Measurements from ENCODE around the gene NDC1. TPM values are rescaled to one million over a fixed set of nuclear protein-coding genes. Genes with fewer than 3 reads are reported as not detected.
"Not testable (repeated sequence)": the region's sequence is repeated elsewhere in the genome, so short reads cannot be mapped to it uniquely, and the experiment has no call there.

NDC1 gene
- total RNA-seq, 4 donors from 2014 or later = 1.1 to 11.1 (median 8.0) TPM

GRCh38 chr1:53766194-53766742, 71.8 kb downstream of the NDC1 start:
- WGBS, 2 donors (ENCODE audit: low coverage in 1 of 2) = 83 to 92% methylated on average over 3 of the region's 3 CpGs
- intact Hi-C loops (cut with DNase I; ENCODE audit: low total_unique reads) (no loop called here), in situ Hi-C loops (cut with MboI; ENCODE audit: low pct_ligation_motif_present in 1 of 4, low pct_unique_long_range_greater_than_20kb in 1 of 4, low sequenced_read_pairs in 3 of 4) (loop anchor here in 2 of 4 donors (25.0 kb wide), 2 partner anchors 279 to 479 kb away; no protein-coding TSS in a partner anchor)
- Histone ChIP-seq H3K9me3 (no peaks in the 10 kb centered on the region), H3K27ac (no peak overlapping the region), H3K27me3 (no peaks in the 10 kb centered on the region), H3K4me3 (no peak overlapping the region), H3K4me1 (no peaks in the 10 kb centered on the region), H3K36me3 (no peaks in the 10 kb centered on the region)
- no peak for DNase-seq
- TF ChIP-seq POLR2AphosphoS5 (IDR thresholded peaks at IDR 0.05) (no peak), POLR2A (IDR thresholded peaks at IDR 0.05) (no peak)

- 70 to 86% methylated on average over 1 of the region's 1 CpG for WGBS, 2 donors (ENCODE audit: low coverage in 1 of 2)
- no peak for DNase-seq
- Histone ChIP-seq H3K36me3 (no peaks in the 10 kb centered on the region), H3K4me3 (no peak overlapping the region), H3K27ac (no peak overlapping the region), H3K27me3 (no peaks in the 10 kb centered on the region), H3K4me1 (no peaks in the 10 kb centered on the region), H3K9me3 (no peaks in the 10 kb centered on the region)
- TF ChIP-seq EP300 (IDR thresholded peaks at IDR 0.05; ENCODE audit: low read depth) (no peak), CTCF (IDR thresholded peaks at IDR 0.05) (no peak), POLR2AphosphoS5 (IDR thresholded peaks at IDR 0.05) (no peak), POLR2A (IDR thresholded peaks at IDR 0.05) (no peak)
- intact Hi-C loops (cut with DNase I; ENCODE audit: low total_unique reads) = no loop called here
- in situ Hi-C loops (cut with MboI; ENCODE audit: low pct_ligation_motif_present in 1 of 4, low pct_unique_long_range_greater_than_20kb in 1 of 4, low sequenced_read_pairs in 3 of 4) = loop anchor here in 2 of 4 donors (25.0 kb wide), 2 partner anchors 278 to 478 kb away; no protein-coding TSS in a partner anchor
These were observed 72.4 kb downstream of the NDC1 start for GRCh38 chr1:53765657-53766056.

- H3K27ac ChIP-seq = no peak overlapping the region
- no peaks in the 10 kb centered on the region for H3K36me3 ChIP-seq
- intact Hi-C loops (cut with DNase I; ENCODE audit: low total_unique reads) = no loop called here
- in situ Hi-C loops (cut with MboI; ENCODE audit: low pct_ligation_motif_present in 1 of 4, low pct_unique_long_range_greater_than_20kb in 1 of 4, low sequenced_read_pairs in 3 of 4) = loop anchor here in 2 of 4 donors (25.0 kb wide), 2 partner anchors 277 to 477 kb away; no protein-coding TSS in a partner anchor
- TF ChIP-seq POLR2AphosphoS5 (IDR thresholded peaks at IDR 0.05) = no peak
- TF ChIP-seq POLR2A (IDR thresholded peaks at IDR 0.05) = no peak
- no peak for TF ChIP-seq EP300 (IDR thresholded peaks at IDR 0.05; ENCODE audit: low read depth)
- no peak for TF ChIP-seq CTCF (IDR thresholded peaks at IDR 0.05)
- H3K4me3 ChIP-seq = no peak overlapping the region
- no peaks in the 10 kb centered on the region for H3K4me1 ChIP-seq
- no peaks in the 10 kb centered on the region for H3K27me3 ChIP-seq
- WGBS, 2 donors (ENCODE audit: low coverage in 1 of 2) = 86 to 98% methylated on average over 1 to 2 of the region's 2 CpGs
- H3K9me3 ChIP-seq = no peaks in the 10 kb centered on the region
- no peak for DNase-seq
These were observed 74.2 kb downstream of the NDC1 start for GRCh38 chr1:53763911-53764310.

- H3K27ac ChIP-seq = no peak overlapping the region
- no peaks in the 10 kb centered on the region for H3K4me1 ChIP-seq
- no peaks in the 10 kb centered on the region for H3K36me3 ChIP-seq
- DNase-seq = no peak
- WGBS, 2 donors (ENCODE audit: low coverage in 1 of 2) = 96 to 97% methylated on average over 4 of the region's 4 CpGs
- intact Hi-C loops (cut with DNase I; ENCODE audit: low total_unique reads) = no loop called here
- in situ Hi-C loops (cut with MboI; ENCODE audit: low pct_ligation_motif_present in 1 of 4, low pct_unique_long_range_greater_than_20kb in 1 of 4, low sequenced_read_pairs in 3 of 4) = loop anchor here in 2 of 4 donors (25.0 kb wide), 2 partner anchors 276 to 476 kb away; no protein-coding TSS in a partner anchor
- H3K9me3 ChIP-seq = no peaks in the 10 kb centered on the region
- no peak overlapping the region for H3K4me3 ChIP-seq
- H3K27me3 ChIP-seq = no peaks in the 10 kb centered on the region
- no peak for TF ChIP-seq EP300 (IDR thresholded peaks at IDR 0.05; ENCODE audit: low read depth)
- no peak for TF ChIP-seq CTCF (IDR thresholded peaks at IDR 0.05)
- TF ChIP-seq POLR2AphosphoS5 (IDR thresholded peaks at IDR 0.05) = no peak
- TF ChIP-seq POLR2A (IDR thresholded peaks at IDR 0.05) = no peak
These were observed 74.6 kb downstream of the NDC1 start for GRCh38 chr1:53763461-53763860.

GRCh38 chr1:53760497-53760896, 77.6 kb downstream of the NDC1 start:
- H3K9me3 ChIP-seq; H3K27ac ChIP-seq; H3K4me1 ChIP-seq; H3K4me3 ChIP-seq; DNase-seq; H3K27me3 ChIP-seq; intact Hi-C loops (cut with DNase I; ENCODE audit: low total_unique reads); H3K36me3 ChIP-seq: not testable (repeated sequence)
- WGBS, 2 donors (ENCODE audit: low coverage in 1 of 2) = 92% methylated on average over 7 of the region's 7 CpGs; no CpG with 5 or more reads in 1 of the 2 donors
- in situ Hi-C loops (cut with MboI; ENCODE audit: low pct_ligation_motif_present in 1 of 4, low pct_unique_long_range_greater_than_20kb in 1 of 4, low sequenced_read_pairs in 3 of 4) = loop anchor here in 2 of 4 donors (25.0 kb wide), 2 partner anchors 273 to 473 kb away; no protein-coding TSS in a partner anchor

All from transverse colon (tissue), 4 donors.